ENCODE data around the gene SLC2A13. TPM values are rescaled to one million over a fixed set of nuclear protein-coding genes. Genes with fewer than 3 reads are reported as not detected.

Gene SLC2A13
- total and polyA plus RNA-seq, 11 donors: 1.9 to 17.6 (median 8.5) TPM

- 71 to 82% (median 74%) methylated on average over 2 of the region's 2 CpGs for WGBS, 4 donors
- Histone ChIP-seq H3K4me1 (peaks cover 0 to 11% (median 0%) of the 10 kb centered on the region in 12 donors), H3K9me3 (peaks cover 0 to 6% (median 0%) of the 10 kb centered on the region in 12 donors), H3K27me3 (no peaks in the 10 kb centered on the region), H3K36me3 (no peaks in the 10 kb centered on the region), H3K27ac (no peak overlapping the region), H3K4me3 (no peak overlapping the region)
- TF ChIP-seq POLR2A (IDR thresholded peaks at IDR 0.05): no peak
- TF ChIP-seq CTCF (IDR thresholded peaks at IDR 0.05): no peak
- ATAC-seq: no peak
- intact Hi-C loops (cut with DNase I): no loop called here
- no peak for DNase-seq
Measured at GRCh38 chr12:39966721-39967120, 139.2 kb downstream of the SLC2A13 start.

GRCh38 chr12:39966256-39966655, 139.6 kb downstream of the SLC2A13 start:
- intact Hi-C loops (cut with DNase I): no loop called here
- 59 to 63% (median 59%) methylated on average over 2 of the region's 2 CpGs for WGBS, 4 donors
- Histone ChIP-seq H3K27me3 (no peaks in the 10 kb centered on the region), H3K9me3 (peaks cover 0 to 6% (median 0%) of the 10 kb centered on the region in 12 donors), H3K27ac (no peak overlapping the region), H3K36me3 (no peaks in the 10 kb centered on the region), H3K4me1 (peaks cover 0 to 11% (median 0%) of the 10 kb centered on the region in 12 donors), H3K4me3 (no peak overlapping the region)
- TF ChIP-seq POLR2A (IDR thresholded peaks at IDR 0.05) (no peak), CTCF (IDR thresholded peaks at IDR 0.05) (no peak)
- DNase-seq (no peak), ATAC-seq (no peak)

- H3K36me3 ChIP-seq: no peaks in the 10 kb centered on the region
- no peak for ATAC-seq
- TF ChIP-seq POLR2A (IDR thresholded peaks at IDR 0.05): no peak
- no peak for TF ChIP-seq CTCF (IDR thresholded peaks at IDR 0.05)
- no peak overlapping the region for H3K27ac ChIP-seq
- H3K4me3 ChIP-seq: no peak overlapping the region
- no peaks in the 10 kb centered on the region for H3K9me3 ChIP-seq
- H3K4me1 ChIP-seq: no peaks in the 10 kb centered on the region
- no peaks in the 10 kb centered on the region for H3K27me3 ChIP-seq
- intact Hi-C loops (cut with DNase I): no loop called here
- DNase-seq: no peak
- WGBS, 4 donors: 91 to 95% (median 92%) methylated on average over 2 of the region's 2 CpGs
Measured at GRCh38 chr12:39959467-39959866, 146.4 kb downstream of the SLC2A13 start.

- WGBS, 4 donors: 93 to 97% (median 95%) methylated on average over 2 of the region's 2 CpGs
- H3K4me1 ChIP-seq: no peaks in the 10 kb centered on the region
- H3K27me3 ChIP-seq: no peaks in the 10 kb centered on the region
- H3K27ac ChIP-seq: no peak overlapping the region
- no peaks in the 10 kb centered on the region for H3K36me3 ChIP-seq
- no peak for TF ChIP-seq POLR2A (IDR thresholded peaks at IDR 0.05)
- TF ChIP-seq CTCF (IDR thresholded peaks at IDR 0.05): no peak
- no peaks in the 10 kb centered on the region for H3K9me3 ChIP-seq
- intact Hi-C loops (cut with DNase I): no loop called here
- DNase-seq (no peak), ATAC-seq (no peak)
- H3K4me3 ChIP-seq: no peak overlapping the region
Measured at GRCh38 chr12:39959031-39959430, 146.8 kb downstream of the SLC2A13 start.
